HG02642 (cell line): ENCODE data around the gene ZNF598.
A peak's percentile ranks its signal among the peaks of the same experiment; 100 is the strongest.
"Not testable (repeated sequence)": the region's sequence is repeated elsewhere in the genome, so short reads cannot be mapped to it uniquely, and the experiment has no call there.

Source experiments
- ATAC-seq: cut with Tn5 transposase; IDR thresholded peaks from one replicate; pipeline ENCODE4 v1.9.1; 2021; ENCODE audit warnings: mild to moderate bottlenecking; ENCODE audit not compliant: unreplicated experiment, poor library complexity

Gene ZNF598

DNA sequence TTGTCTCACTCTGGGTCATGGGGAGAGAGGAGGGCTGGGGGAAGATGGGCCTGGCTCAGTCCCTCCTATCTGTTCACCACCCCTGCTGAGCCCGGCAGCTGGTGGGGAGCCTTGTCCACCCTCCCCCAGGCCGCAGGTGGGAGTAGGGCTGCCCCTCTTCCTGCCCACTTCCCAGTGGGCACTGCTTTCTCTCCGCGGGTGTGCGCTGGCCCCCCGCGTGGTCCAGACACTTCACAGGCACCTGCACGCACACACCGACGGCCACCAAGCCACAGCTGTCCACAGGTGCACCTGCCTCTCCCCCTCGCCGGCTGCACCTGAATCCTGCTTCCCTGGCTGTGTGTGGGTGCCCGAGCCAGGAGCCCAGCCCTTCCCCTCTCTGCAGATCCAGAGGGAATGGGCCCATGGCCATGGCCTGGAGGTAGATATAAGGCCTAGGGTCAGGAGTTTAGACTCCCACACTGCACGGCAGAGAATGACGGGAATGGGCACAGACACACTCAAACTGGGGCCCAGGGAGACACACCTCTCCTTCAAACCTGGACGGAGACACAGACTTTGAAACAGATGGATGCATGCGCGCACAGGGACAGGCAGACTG, 19.1 kb upstream of the ZNF598 start:
- no peak for ATAC-seq

DNA sequence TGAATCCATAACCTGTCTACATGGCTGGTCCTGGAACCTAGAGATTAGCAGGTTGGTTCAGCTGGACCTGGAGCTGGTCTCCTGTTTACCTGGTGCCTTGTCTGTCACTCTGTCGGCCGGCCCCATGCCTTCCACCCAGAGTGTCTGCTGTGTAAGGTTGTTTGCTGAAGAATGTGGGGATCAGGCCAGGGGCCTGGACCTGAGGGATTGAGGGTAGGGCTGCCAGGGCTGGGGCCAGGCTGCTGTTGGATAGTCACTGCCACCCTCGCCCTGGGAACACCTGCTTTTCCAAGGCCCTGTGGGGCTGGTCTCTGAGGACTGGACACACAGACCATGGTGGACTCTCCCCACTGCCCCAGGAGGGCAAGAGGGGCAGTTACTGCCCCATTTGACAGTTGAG, 18.5 kb upstream of the ZNF598 start:
- ATAC-seq, result no peak

DNA sequence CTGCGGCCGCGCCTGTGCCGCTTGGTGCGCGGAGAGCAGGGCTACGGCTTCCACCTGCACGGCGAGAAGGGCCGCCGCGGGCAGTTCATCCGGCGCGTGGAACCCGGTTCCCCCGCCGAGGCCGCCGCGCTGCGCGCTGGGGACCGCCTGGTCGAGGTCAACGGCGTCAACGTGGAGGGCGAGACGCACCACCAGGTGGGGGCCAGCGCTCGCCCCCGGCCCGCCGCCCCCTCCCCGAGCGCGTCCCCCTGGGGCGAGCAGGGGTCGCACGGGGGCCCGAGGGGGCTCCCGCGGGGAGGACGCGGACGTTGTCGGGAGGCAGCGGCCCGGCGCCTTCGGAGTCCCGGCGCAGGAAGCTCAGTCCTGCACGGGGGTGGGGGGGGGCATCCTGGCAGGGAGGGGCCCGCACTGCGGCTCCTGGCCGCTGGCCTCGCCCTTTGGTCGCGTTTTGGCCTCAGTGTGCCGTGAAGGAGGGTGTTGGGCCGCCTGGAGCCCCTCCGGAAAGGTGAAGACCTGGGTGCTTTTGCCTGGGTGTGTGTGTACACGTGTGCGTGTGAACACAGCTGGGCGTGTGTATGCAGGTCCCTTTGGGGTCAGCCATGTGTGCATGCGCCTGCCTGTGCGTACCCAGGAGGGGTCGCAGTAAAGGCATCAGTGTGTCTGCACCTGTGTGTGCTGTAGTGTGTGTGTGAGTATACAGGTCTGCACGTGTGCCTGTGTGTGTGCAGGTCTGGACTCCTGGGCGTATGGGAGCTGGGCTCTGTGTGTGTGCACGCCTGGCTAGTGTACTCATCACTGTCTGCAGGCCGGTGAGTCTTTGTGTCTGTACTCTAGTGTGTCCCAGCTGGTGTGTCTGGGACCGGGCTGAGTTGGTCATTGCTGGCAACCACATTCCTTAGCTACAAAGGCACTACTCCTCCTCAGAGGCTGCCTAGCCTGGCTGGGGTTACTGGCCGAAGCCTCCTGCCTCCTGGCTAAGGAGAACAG, 17.7 kb upstream of the ZNF598 start:
- no peak for ATAC-seq

DNA sequence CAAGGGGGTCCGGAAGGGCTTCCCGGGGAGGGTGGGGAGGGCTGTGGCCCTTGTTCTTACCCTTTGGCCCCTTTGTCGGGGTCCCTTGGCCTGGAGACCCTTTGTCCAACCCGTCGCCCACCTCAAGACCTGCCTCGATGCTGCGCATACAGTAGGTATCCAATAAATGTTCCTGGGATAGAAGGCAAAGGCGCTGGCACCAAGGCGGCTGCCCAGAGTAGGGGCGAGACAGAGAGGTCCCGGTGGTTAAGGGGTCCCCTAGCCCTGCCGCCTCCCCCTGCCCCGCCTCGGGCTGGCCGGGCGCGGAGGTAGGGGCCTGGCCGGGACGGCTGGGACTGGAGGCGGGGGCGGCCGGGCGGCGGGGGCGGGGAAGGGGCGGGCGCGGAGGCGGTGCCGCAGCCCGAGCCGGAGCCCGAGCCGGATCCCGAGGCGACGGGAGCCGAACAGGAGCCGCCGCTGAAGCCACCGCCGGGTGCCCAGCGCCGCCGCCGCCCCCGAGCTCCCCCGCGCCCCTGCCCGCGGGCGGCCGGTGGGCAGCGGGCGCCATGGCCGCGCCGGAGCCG, 16.9 kb upstream of the ZNF598 start, which contains the start of gene NHERF2:
Gene NHERF2 (plus strand): TSS at position 442 of the 563 bp plus-strand sequence. CDS start 104 bp downstream, at position 546.
- no peak for ATAC-seq

DNA sequence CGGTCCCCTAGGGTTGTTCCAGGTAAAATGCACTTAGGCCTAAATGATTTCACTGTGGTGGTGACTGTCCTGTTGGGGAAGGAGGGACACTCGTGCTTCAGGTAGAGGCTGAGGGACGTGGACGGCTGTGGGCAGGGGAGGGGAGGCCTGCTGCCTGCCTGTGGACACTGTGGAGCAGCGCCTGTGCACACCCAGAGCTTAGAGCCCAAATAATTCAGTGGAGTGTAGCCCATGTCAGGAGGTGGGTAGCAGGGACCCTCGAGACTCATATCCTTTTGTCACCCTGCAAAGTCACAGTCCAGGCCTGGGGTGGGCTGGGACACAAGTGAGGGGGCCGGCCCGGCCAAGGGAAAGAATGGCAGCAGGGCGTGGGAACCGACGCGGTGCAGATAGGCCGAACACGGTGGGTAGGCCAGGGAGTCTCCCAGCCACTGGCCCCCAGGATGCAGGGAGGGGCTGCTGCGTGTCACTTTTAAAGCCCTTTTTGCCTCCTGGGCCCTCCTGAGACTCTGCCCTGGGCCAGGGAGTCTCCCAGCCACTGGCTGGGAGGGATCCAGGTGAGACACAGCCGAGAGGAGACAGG, 16.3 kb upstream of the ZNF598 start:
- no peak for ATAC-seq

DNA sequence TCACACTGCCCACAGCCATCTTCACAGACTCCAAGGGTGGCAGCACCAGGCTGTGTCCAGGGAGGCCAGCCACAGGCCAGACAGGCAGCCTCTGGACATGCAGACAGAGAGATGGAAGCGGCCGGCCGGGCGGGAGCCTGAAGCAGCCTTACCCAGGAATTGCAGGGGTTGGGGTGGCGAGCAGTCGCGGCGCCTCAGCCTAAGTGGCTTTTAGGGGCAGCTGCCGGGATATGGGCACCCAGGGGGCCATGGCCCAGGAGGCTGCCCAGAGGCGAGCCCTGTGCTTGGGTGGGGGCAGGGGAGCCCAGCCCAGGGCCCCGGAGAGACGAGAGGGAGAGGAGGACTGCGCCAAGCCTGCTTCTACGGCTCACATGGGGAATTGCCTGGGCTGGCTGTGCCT, 15.6 kb upstream of the ZNF598 start:
- no peak for ATAC-seq

DNA sequence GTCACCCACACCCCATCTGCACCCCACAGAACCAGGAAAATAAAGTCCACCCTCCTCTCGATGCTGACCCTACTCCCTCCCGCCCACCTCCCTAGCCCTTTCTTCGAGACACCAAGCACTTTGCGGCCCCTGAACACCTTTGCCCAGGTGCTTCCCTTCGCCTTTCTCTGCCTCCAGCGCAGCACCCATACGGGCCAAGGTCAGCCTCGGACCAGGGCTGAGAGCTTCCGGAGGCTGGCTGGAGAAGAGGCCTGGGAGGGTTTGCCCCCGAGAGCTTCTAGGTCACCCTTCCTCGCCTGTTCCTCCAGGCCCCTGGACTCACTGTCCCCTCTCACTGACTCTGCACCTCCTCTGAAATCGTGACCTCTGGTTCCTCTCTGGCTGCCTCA, 14.4 kb upstream of the ZNF598 start:
- no peak for ATAC-seq

DNA sequence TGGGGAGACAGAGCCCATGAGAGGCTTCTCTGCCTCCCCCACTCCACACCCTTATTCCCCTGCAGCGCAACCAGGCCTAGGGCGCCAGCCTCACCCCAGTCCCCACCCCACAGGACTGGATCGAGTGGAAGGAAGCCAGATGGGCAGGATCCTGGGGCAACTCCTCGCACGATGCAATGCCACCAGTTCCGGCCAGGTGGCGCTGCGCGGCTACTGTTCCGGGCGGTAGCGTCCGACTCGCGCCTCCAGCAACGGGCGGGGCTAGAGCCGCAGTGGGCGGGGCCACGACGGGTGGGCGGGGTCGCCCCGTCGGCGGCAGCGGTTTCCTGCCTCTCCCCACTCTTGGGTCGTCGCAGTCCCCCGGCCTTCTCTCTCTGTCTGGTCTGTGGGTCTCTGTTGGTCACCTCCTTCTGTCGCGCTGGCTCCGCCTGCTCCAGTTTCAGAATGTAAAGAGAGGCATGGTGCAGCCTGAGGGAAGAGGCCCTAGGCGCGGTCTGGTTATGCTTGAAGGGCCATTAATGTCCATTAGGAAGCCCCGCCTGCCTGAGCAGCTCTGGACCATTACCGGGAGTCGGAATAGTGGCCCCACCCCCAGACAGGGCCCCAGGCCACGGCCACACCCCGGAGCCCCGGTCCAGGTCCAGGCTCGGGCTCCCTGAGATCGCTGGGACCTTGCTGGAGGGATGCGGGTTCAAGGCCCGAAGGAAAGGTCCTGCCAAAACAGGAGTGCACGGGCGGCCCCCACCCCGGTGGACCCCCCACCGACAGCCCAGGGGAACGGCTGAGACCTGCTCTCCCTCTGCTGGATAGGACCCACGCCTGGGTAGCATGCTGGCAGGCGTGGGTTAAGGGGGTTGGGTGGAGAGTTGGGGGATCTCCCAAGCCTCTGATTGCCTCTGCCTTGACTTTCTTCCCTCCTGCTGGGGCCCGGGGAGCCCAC, 13.7 kb upstream of the ZNF598 start:
- ATAC-seq, result peak; percentile 75

DNA sequence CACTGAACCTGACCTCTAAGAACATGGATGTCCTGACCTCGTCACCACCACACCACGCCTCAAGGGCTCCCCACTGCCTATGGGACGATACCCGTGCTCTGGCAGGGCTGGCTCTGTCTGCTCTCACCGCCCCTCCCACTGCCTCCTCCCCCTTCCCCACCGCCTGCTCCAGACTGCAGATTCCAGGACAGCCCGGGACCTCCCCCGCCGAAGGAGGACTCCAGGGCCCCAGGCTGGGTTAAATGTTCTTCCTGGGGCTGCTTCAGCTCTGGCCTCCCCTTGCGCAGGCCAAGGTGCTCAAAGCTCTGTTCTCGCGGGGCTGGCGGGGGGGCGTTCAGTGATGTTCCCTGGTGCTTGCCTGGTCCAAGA, 13.1 kb upstream of the ZNF598 start:
- peak; percentile 6 for ATAC-seq

DNA sequence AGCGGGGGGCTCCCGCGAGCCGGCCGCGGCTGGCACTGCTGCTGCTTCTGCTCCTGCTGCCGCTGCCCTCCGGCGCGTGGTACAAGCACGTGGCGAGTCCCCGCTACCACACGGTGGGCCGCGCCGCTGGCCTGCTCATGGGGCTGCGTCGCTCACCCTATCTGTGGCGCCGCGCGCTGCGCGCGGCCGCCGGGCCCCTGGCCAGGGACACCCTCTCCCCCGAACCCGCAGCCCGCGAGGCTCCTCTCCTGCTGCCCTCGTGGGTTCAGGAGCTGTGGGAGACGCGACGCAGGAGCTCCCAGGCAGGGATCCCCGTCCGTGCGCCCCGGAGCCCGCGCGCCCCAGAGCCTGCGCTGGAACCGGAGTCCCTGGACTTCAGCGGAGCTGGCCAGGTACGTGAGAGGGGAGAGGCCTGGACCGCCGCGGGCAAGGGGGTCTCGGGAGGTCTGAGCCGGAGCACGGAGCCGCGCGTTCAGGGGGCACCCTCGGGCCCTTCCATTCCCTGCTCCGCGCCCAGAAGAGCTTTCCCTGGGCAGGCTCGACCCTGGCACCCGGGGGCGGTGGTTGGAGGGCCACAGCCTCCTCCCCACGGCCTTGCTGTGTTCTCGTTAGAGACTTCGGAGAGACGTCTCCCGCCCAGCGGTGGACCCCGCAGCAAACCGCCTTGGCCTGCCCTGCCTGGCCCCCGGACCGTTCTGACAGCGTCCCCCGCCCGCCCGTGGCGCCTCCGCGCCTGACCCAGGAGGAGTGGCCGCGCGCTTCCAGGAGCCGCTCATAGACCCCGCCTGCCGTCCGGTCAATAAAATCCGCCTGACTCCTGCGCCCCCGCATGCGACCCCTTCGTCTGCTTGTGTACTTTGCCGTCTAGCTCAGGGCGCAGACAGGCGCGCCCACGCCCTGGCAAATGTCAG, 10.6 kb upstream of the ZNF598 start:
- ATAC-seq, result no peak

DNA sequence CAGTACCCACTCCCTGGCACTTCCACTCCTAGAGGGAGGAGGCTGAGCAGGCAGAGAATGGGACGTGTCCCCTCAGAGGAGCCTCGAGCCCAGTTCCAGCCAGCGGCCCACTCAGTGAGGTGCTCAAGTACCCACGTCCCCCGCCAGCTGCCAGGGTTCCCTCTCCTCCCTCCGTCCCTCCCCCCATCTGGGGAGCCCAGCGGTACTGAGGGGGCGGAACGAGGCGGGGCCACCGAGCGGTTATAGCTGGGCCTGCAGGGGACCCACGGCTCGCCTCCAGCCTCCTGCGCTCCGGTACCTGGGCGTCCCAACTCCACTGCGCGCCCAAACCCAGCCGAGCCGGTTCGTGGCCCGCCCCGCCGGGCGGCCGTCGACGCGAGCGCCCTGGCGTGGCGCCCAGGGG, 9.9 kb upstream of the ZNF598 start, which contains the start of gene NPW:
Gene NPW (plus strand): TSS at position 268 of the 403 bp plus-strand sequence.
- ATAC-seq, result no peak

DNA sequence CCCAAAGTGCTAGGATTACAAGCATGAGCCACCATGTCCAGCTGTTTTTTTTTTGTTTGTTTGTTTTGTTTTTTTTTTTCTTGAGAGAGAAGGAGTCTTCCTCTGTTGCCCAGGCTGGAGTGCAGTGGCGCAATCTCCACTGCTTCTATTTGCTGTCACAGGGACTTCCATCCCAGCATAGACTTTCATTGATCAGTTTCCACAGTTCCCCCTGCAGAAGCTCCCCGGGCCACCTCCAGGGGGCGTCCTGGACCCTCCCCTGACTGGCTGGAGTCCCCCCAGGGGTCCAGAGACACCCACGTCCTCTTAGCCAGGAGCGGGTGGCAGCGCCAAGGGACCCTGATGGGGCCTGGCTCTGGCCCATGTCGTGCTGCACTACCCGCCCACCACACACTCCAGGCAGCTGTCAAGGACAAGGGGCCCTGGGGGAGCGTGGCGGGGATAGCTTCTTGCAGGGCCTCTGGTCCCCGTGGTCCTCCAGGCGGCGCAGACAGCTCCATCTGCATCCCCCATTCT, 6.8 kb upstream of the ZNF598 start:
- no peak for ATAC-seq

DNA sequence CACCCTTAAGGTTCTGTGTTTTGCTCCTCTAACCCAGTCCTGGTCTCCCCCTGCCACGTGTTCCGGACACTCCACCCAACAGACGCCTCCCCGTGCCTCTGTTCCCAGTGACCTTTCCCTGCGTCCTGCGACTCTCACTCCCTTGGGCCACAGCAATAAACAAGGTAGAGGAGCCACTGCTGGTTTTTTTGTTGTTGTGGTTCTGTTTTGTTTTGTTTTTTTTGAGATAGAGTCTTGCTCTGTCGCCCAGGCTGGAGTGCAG, 6.3 kb upstream of the ZNF598 start:
- no peak for ATAC-seq

DNA sequence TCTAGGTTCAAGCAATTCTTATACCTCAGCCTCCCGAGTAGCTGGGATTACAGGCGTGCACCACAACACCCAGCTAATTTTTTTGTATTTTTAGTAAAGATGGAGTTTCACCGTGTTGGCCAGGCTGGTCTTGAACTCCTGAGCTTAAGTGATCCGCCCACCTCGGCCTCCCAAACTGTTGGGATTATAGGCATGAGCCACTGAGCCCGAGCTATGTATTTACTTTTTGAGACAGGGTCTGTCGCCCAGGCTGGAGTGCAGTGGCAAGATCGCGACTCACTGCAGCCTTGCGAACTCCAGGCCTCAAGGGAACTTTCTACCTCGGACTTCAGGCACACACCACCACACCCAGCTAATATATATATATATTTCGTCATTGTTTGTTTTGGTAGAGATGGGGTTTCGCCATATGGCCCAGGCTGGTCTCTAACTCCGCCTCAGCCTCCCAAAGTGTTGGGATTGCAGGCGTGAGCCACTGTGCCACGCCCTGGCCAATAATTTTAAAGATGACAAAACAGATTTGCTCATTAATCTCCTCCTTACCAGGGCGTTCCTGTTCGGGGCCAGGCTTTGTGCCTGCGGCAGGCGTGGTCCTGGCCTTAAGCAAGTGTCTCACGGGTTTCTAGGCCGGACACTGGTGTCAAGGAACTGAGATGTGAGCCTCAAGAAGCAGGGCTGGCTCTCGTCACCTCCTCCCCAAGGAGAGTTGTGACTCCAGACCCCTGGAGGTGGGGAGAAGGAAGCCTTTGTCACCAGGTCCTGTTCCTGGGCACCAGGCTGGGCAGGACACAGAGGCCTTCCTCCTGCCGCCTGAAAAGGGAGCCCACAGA, 5.7 kb upstream of the ZNF598 start:
- no peak for ATAC-seq

DNA sequence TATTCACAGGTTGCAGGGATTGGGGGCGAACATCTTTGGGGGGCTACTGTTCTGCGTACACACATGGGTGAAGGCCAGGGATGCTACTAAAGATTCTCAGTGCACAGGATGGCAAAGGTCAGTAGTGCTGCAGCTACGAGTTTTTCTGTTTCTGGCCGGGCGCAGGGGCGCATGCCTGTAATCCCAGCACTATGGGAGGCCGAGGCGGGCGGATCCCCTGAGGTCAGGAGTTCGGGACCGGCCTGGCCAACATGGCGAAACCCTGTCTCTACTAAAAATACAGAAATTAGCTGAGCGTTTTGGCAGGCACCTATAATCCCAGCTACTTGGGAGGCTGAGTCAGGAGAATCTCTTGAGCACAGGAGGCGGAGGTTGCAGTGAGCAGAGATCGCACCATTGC, 3.9 kb upstream of the ZNF598 start:
- no peak for ATAC-seq

DNA sequence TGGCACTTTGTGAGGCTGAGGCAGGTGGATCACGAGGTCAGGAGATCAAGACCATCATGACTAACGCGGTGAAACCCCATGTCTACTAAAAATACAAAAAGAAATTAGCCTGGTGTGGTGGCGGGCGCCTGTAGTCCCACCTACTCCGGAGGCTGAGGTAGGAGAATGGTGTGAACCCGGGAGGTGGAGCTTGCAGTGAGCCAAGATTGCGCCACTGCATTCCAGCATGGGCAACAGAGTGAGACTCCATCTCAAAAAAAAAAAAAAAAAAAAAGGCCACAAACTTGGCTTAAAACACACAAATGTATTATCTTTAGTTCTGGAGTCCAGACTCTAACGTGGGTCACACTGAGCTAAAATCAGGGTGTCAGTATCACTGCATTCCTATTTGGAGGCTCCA, 2.1 kb upstream of the ZNF598 start:
- not testable (repeated sequence) for ATAC-seq

DNA sequence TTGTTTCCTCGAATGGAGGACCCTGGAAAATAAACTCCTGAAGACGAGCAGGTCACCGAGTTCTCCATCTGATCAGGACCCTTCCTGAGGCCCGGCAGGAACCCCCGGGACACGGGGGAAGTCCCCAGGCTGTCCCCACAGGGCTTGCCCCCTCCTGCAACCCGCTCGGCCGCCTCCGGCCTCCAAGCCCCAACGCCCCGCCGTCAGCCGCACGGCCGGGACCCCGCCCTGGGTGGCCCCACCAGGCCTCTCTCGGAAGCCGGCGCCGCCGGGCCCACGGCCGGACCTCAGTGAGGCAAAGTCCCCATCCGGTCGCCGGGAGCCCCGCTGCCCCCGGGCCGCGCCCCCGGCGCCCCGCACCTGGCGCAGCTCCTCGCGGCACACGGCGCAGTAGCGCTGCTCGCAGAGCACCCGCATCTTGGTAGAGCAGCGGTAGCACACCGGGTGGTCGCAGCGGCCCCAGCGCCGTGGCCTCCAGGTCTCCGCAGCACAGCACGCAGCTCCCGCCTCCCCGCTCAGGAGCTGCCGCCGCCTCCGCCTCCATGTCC, 383 bp downstream of the ZNF598 start:
- peak; percentile 36 for ATAC-seq
